A673 (cell line): ENCODE measurements around the gene NOP14.

Source experiments
- EZH2 ChIP-seq: fragments of 200-600 bp; sonication (generic); IDR thresholded peaks from 2 replicates; pipeline ENCODE4 v1.6.1; 2017; ENCODE audit warnings: borderline replicate concordance, low read depth, mild to moderate bottlenecking, mixed read lengths, antibody characterized with exemption, low read length; ENCODE audit not compliant: poor library complexity, severe bottlenecking
- TF ChIP-seq, protein P1 (sequence below): fragments of 300-800, 200-600 bp; sonication (generic); conservative IDR thresholded peaks from 2 replicates; pipeline ENCODE4 v1.5.1; 2017; ENCODE audit warnings: low read depth, mild to moderate bottlenecking, antibody characterized with exemption, low read length, moderate library complexity, mixed read lengths

- TF ChIP-seq, protein P1, sequence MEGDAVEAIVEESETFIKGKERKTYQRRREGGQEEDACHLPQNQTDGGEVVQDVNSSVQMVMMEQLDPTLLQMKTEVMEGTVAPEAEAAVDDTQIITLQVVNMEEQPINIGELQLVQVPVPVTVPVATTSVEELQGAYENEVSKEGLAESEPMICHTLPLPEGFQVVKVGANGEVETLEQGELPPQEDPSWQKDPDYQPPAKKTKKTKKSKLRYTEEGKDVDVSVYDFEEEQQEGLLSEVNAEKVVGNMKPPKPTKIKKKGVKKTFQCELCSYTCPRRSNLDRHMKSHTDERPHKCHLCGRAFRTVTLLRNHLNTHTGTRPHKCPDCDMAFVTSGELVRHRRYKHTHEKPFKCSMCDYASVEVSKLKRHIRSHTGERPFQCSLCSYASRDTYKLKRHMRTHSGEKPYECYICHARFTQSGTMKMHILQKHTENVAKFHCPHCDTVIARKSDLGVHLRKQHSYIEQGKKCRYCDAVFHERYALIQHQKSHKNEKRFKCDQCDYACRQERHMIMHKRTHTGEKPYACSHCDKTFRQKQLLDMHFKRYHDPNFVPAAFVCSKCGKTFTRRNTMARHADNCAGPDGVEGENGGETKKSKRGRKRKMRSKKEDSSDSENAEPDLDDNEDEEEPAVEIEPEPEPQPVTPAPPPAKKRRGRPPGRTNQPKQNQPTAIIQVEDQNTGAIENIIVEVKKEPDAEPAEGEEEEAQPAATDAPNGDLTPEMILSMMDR = no peak
- no peak for TF ChIP-seq EZH2
These were observed 74.3 kb downstream of the NOP14 start for GRCh38 chr4:2888886-2889285.
